ENCODE results near the gene HIC1.

HIC1 gene

GRCh38 chr17:2075336-2076086, 20.6 kb downstream of the HIC1 start:
- Histone ChIP-seq H3K4me2 (ENCODE audit: low read length) (no peak overlapping the region), H4K12ac (ENCODE audit: low read depth, low read length) (no peak overlapping the region), H3K9me3 (ENCODE audit: insufficient read depth, low read depth, low read length) (no peaks in the 10 kb centered on the region), H2BK12ac (ENCODE audit: low read length) (peak overlapping the region; percentile 19), H3K79me2 (ENCODE audit: control insufficient read depth, insufficient read depth, low read length, poor library complexity) (no peaks in the 10 kb centered on the region), H4K8ac (ENCODE audit: low read depth, low read length) (peak overlapping the region; percentile 18), H4K91ac (ENCODE audit: low read depth, low read length) (peak overlapping the region; percentile 74), H2AK5ac (ENCODE audit: low read length) (peak overlapping the region; percentile 34), H2BK5ac (ENCODE audit: low read depth, low read length, poor library complexity) (peak overlapping the region; percentile 11), H3K27ac (ENCODE audit: low read depth, low read length) (peak overlapping the region; percentile 65), H3K14ac (ENCODE audit: low read length) (peak overlapping the region; percentile 35), H3K4me3 (ENCODE audit: low read depth, low read length) (no peak overlapping the region), H3K4me1 (ENCODE audit: control insufficient read depth in 1 of 2, insufficient read depth in 2 of 2, low read length in 2 of 2) (peaks cover 32 to 36% of the 10 kb centered on the region in 2 experiments), H3K18ac (ENCODE audit: low read length) (peak overlapping the region; percentile 35), H3K36me3 (ENCODE audit: control insufficient read depth in 1 of 2, insufficient read depth in 2 of 2, low read length in 2 of 2) (peaks cover 1 to 11% of the 10 kb centered on the region in 2 experiments), H3K79me1 (ENCODE audit: low read length) (peaks cover 19% of the 10 kb centered on the region), H3K23ac (ENCODE audit: low read length) (no peak overlapping the region), H2AFZ (ENCODE audit: insufficient read depth, low read length, poor library complexity) (no peak overlapping the region), H3K27me3 (ENCODE audit: insufficient read depth, low read length) (no peaks in the 10 kb centered on the region), H3K4ac (ENCODE audit: low read depth, low read length) (no peak overlapping the region), H3K9ac (ENCODE audit: low read length) (no peak overlapping the region), H2BK120ac (ENCODE audit: insufficient read depth, low read length, poor library complexity) (peak overlapping the region; percentile 49)
- no CpG with 5 or more reads among the region's 13 CpGs for WGBS (ENCODE audit: extremely low coverage, insufficient coverage, insufficient read length)
- peak in 1 of 2 donors; percentile 15 for DNase-seq

GRCh38 chr17:2076087-2076984, 21.4 kb downstream of the HIC1 start:
- no peak for DNase-seq
- H3K9ac ChIP-seq (ENCODE audit: low read length): no peak overlapping the region
- no peak overlapping the region for H3K4me2 ChIP-seq (ENCODE audit: low read length)
- H2AK5ac ChIP-seq (ENCODE audit: low read length): peak overlapping the region; percentile 34
- peak overlapping the region; percentile 49 for H2BK120ac ChIP-seq (ENCODE audit: insufficient read depth, low read length, poor library complexity)
- peaks cover 19% of the 10 kb centered on the region for H3K79me1 ChIP-seq (ENCODE audit: low read length)
- H2BK5ac ChIP-seq (ENCODE audit: low read depth, low read length, poor library complexity): peak overlapping the region; percentile 51
- H3K4me3 ChIP-seq (ENCODE audit: low read depth, low read length): no peak overlapping the region
- H3K79me2 ChIP-seq (ENCODE audit: control insufficient read depth, insufficient read depth, low read length, poor library complexity): no peaks in the 10 kb centered on the region
- no peaks in the 10 kb centered on the region for H3K9me3 ChIP-seq (ENCODE audit: insufficient read depth, low read depth, low read length)
- WGBS (ENCODE audit: extremely low coverage, insufficient coverage, insufficient read length): no CpG with 5 or more reads among the region's 17 CpGs
- H4K91ac ChIP-seq (ENCODE audit: low read depth, low read length): peak overlapping the region; percentile 74
- no peak overlapping the region for H3K4ac ChIP-seq (ENCODE audit: low read depth, low read length)
- peak overlapping the region; percentile 35 for H3K18ac ChIP-seq (ENCODE audit: low read length)
- H3K23ac ChIP-seq (ENCODE audit: low read length): no peak overlapping the region
- peak overlapping the region; percentile 18 for H4K8ac ChIP-seq (ENCODE audit: low read depth, low read length)
- H3K27ac ChIP-seq (ENCODE audit: low read depth, low read length): peak overlapping the region; percentile 65
- H3K14ac ChIP-seq (ENCODE audit: low read length): peak overlapping the region; percentile 35
- H4K12ac ChIP-seq (ENCODE audit: low read depth, low read length): no peak overlapping the region
- no peak overlapping the region for H2AFZ ChIP-seq (ENCODE audit: insufficient read depth, low read length, poor library complexity)
- H3K27me3 ChIP-seq (ENCODE audit: insufficient read depth, low read length): no peaks in the 10 kb centered on the region
- peaks cover 28 to 35% of the 10 kb centered on the region in 2 experiments for H3K4me1 ChIP-seq (ENCODE audit: control insufficient read depth in 1 of 2, insufficient read depth in 2 of 2, low read length in 2 of 2)
- peaks cover 6 to 10% of the 10 kb centered on the region in 2 experiments for H3K36me3 ChIP-seq (ENCODE audit: control insufficient read depth in 1 of 2, insufficient read depth in 2 of 2, low read length in 2 of 2)
- peak overlapping the region; percentile 19 for H2BK12ac ChIP-seq (ENCODE audit: low read length)

- no peaks in the 10 kb centered on the region for H3K27me3 ChIP-seq (ENCODE audit: insufficient read depth, low read length)
- no peak overlapping the region for H2AFZ ChIP-seq (ENCODE audit: insufficient read depth, low read length, poor library complexity)
- peak overlapping the region; percentile 65 for H3K27ac ChIP-seq (ENCODE audit: low read depth, low read length)
- peaks cover 19% of the 10 kb centered on the region for H3K79me1 ChIP-seq (ENCODE audit: low read length)
- H2AK5ac ChIP-seq (ENCODE audit: low read length): no peak overlapping the region
- peaks cover 4 to 8% of the 10 kb centered on the region in 2 experiments for H3K36me3 ChIP-seq (ENCODE audit: control insufficient read depth in 1 of 2, insufficient read depth in 2 of 2, low read length in 2 of 2)
- H3K9me3 ChIP-seq (ENCODE audit: insufficient read depth, low read depth, low read length): no peaks in the 10 kb centered on the region
- peak overlapping the region; percentile 41 for H4K8ac ChIP-seq (ENCODE audit: low read depth, low read length)
- H2BK5ac ChIP-seq (ENCODE audit: low read depth, low read length, poor library complexity): peak overlapping the region; percentile 35
- H2BK12ac ChIP-seq (ENCODE audit: low read length): peak overlapping the region; percentile 48
- H4K91ac ChIP-seq (ENCODE audit: low read depth, low read length): peak overlapping the region; percentile 29
- no peak overlapping the region for H2BK120ac ChIP-seq (ENCODE audit: insufficient read depth, low read length, poor library complexity)
- H3K9ac ChIP-seq (ENCODE audit: low read length): no peak overlapping the region
- WGBS (ENCODE audit: extremely low coverage, insufficient coverage, insufficient read length): no CpG with 5 or more reads among the region's 8 CpGs
- peak overlapping the region; percentile 10 for H3K14ac ChIP-seq (ENCODE audit: low read length)
- no peak overlapping the region for H3K4me2 ChIP-seq (ENCODE audit: low read length)
- no peaks in the 10 kb centered on the region for H3K79me2 ChIP-seq (ENCODE audit: control insufficient read depth, insufficient read depth, low read length, poor library complexity)
- H3K23ac ChIP-seq (ENCODE audit: low read length): no peak overlapping the region
- DNase-seq: no peak
- peak overlapping the region; percentile 0 for H3K18ac ChIP-seq (ENCODE audit: low read length)
- H3K4ac ChIP-seq (ENCODE audit: low read depth, low read length): no peak overlapping the region
- H4K12ac ChIP-seq (ENCODE audit: low read depth, low read length): no peak overlapping the region
- peaks cover 28 to 38% of the 10 kb centered on the region in 2 experiments for H3K4me1 ChIP-seq (ENCODE audit: control insufficient read depth in 1 of 2, insufficient read depth in 2 of 2, low read length in 2 of 2)
- H3K4me3 ChIP-seq (ENCODE audit: low read depth, low read length): no peak overlapping the region
Observed at GRCh38 chr17:2077040-2077439, 22.1 kb downstream of the HIC1 start.

- Histone ChIP-seq H3K4ac (ENCODE audit: low read depth, low read length) (no peak overlapping the region), H3K18ac (ENCODE audit: low read length) (no peak overlapping the region), H2BK5ac (ENCODE audit: low read depth, low read length, poor library complexity) (no peak overlapping the region), H3K4me1 (ENCODE audit: control insufficient read depth in 1 of 2, insufficient read depth in 2 of 2, low read length in 2 of 2) (peaks cover 35 to 47% of the 10 kb centered on the region in 2 experiments), H4K91ac (ENCODE audit: low read depth, low read length) (no peak overlapping the region), H3K14ac (ENCODE audit: low read length) (no peak overlapping the region), H3K9me3 (ENCODE audit: insufficient read depth, low read depth, low read length) (no peaks in the 10 kb centered on the region), H3K79me1 (ENCODE audit: low read length) (peaks cover 17% of the 10 kb centered on the region), H3K9ac (ENCODE audit: low read length) (no peak overlapping the region), H3K36me3 (ENCODE audit: control insufficient read depth in 1 of 2, insufficient read depth in 2 of 2, low read length in 2 of 2) (peaks cover 8% of the 10 kb centered on the region in 2 experiments), H2AFZ (ENCODE audit: insufficient read depth, low read length, poor library complexity) (no peak overlapping the region), H3K79me2 (ENCODE audit: control insufficient read depth, insufficient read depth, low read length, poor library complexity) (no peaks in the 10 kb centered on the region), H3K4me3 (ENCODE audit: low read depth, low read length) (no peak overlapping the region), H3K27me3 (ENCODE audit: insufficient read depth, low read length) (no peaks in the 10 kb centered on the region), H3K27ac (ENCODE audit: low read depth, low read length) (no peak overlapping the region), H3K4me2 (ENCODE audit: low read length) (no peak overlapping the region), H2BK120ac (ENCODE audit: insufficient read depth, low read length, poor library complexity) (no peak overlapping the region), H4K8ac (ENCODE audit: low read depth, low read length) (no peak overlapping the region), H2BK12ac (ENCODE audit: low read length) (no peak overlapping the region), H4K12ac (ENCODE audit: low read depth, low read length) (no peak overlapping the region), H2AK5ac (ENCODE audit: low read length) (no peak overlapping the region), H3K23ac (ENCODE audit: low read length) (no peak overlapping the region)
- no CpG with 5 or more reads among the region's 9 CpGs for WGBS (ENCODE audit: extremely low coverage, insufficient coverage, insufficient read length)
- peak; percentile 80 for DNase-seq
Observed at GRCh38 chr17:2081564-2081963, 26.7 kb downstream of the HIC1 start.

Measured in trophoblast cell (in vitro differentiated cells and primary cell).